B cell (primary cell): Measurements from ENCODE around the gene KIF26B. TPM values are rescaled to one million over a fixed set of nuclear protein-coding genes. Genes with fewer than 3 reads are reported as not detected.

Experiments used
- ATAC-seq: fragments of 200-7000 bp; cut with Tn5 transposase; one replicate; pipeline ENCODE4 v1.10.0; 2021; ENCODE audit warnings: low read depth, mild to moderate bottlenecking, moderate number of reproducible peaks, moderate library complexity
- CTCF ChIA-PET: fragments of 350-600 bp; sonication (Branson Sonifier 250); formaldehyde crosslinking; loops from one replicate; lab custom pipeline; 2021; ENCODE audit warnings: antibody characterized with exemption, inconsistent platforms; lab: Charles Lee
- POLR2A ChIA-PET: fragments of 350-600 bp; sonication (Branson Sonifier 250); formaldehyde crosslinking; loops from one replicate; lab custom pipeline; 2021; ENCODE audit warnings: antibody characterized with exemption; lab: Charles Lee
- DNase-seq: peaks from one replicate; pipeline ENCODE4 v3.0.0; 2013
- H2AFZ ChIP-seq: 2 replicates; pipeline ENCODE4 v1.6.1; 2012; ENCODE audit warnings: mild to moderate bottlenecking, low read depth, low read length; ENCODE audit not compliant: insufficient read depth, poor library complexity, severe bottlenecking
- H3K27ac ChIP-seq, 2 donors: 1 replicate in 1 of 2; 2 replicates in 1 of 2; pipeline ENCODE4 v1.5.1; 2012 to 2013; ENCODE audit warnings: low read length in 2 of 2, mild to moderate bottlenecking in 2 of 2, moderate library complexity in 1 of 2
- H3K27me3 ChIP-seq, 4 experiments: fragments of 200-600 bp in 1 of 4; sonication (generic) in 1 of 4; replicated peaks in 1 of 4; 1 replicate in 2 of 4; 2 replicates in 2 of 4; pipeline versions ENCODE4 v1.6.1 to v1.7.0; 2013 to 2016; ENCODE audit warnings: low read length in 3 of 4, mild to moderate bottlenecking in 2 of 4, mixed read lengths in 1 of 4, moderate library complexity in 1 of 4; ENCODE audit not compliant: insufficient read depth in 4 of 4, control insufficient read depth in 3 of 4; ENCODE audit errors: control extremely low read depth in 1 of 4
- H3K36me3 ChIP-seq, 2 experiments: replicated peaks in 1 of 2; 1 replicate in 1 of 2; 2 replicates in 1 of 2; pipeline versions ENCODE4 v1.6.1 to v1.7.1; 2013; ENCODE audit warnings: low read length in 1 of 2; ENCODE audit not compliant: insufficient read depth in 2 of 2, control insufficient read depth in 1 of 2; ENCODE audit errors: control extremely low read depth in 1 of 2, extremely low read depth in 1 of 2
- H3K4me1 ChIP-seq, 2 donors: fragments of 200-600 bp in 1 of 2; sonication (generic) in 1 of 2; 1 replicate in 1 of 2; 2 replicates in 1 of 2; pipeline versions ENCODE4 v1.5.1 to v1.6.1; 2013 to 2017; ENCODE audit warnings: low read length in 2 of 2; ENCODE audit not compliant: control insufficient read depth in 2 of 2, insufficient read depth in 2 of 2
- H3K4me2 ChIP-seq: replicated peaks from 2 replicates; pipeline ENCODE3; 2012; ENCODE audit warnings: mild to moderate bottlenecking, low read depth, low read length; ENCODE audit not compliant: poor library complexity, severe bottlenecking
- H3K4me3 ChIP-seq, 5 experiments: fragments of 200-600 bp in 1 of 5; sonication (generic) in 1 of 5; 1 replicate in 3 of 5; 2 replicates in 2 of 5; pipeline versions ENCODE4 v1.5.1 to v1.7.0; 2011 to 2016; ENCODE audit warnings: low read length in 4 of 5, mild to moderate bottlenecking in 4 of 5, low read depth in 2 of 5, control low read depth in 1 of 5, moderate library complexity in 1 of 5; ENCODE audit not compliant: insufficient read depth in 1 of 5; ENCODE audit errors: control extremely low read depth in 1 of 5, extremely low read depth in 1 of 5
- H3K79me2 ChIP-seq: fragments of 200-600 bp; sonication (generic); one replicate; pipeline ENCODE4 v1.6.0; 2016; ENCODE audit warnings: low read length; ENCODE audit not compliant: control insufficient read depth, insufficient read depth
- H3K9ac ChIP-seq: fragments of 200-600 bp; sonication (generic); 2 replicates; pipeline ENCODE4 v1.6.1; 2017; ENCODE audit warnings: mild to moderate bottlenecking, low read length, moderate library complexity
- H3K9me3 ChIP-seq, 3 donors: one replicate each; pipeline versions ENCODE4 v1.6.1 to v1.7.1; 2013; ENCODE audit warnings: low read length in 2 of 3; ENCODE audit not compliant: control insufficient read depth in 2 of 3, insufficient read depth in 1 of 3; ENCODE audit errors: control extremely low read depth in 1 of 3
- H4K20me1 ChIP-seq: 2 replicates; pipeline ENCODE4 v1.6.0; 2012; ENCODE audit warnings: mild to moderate bottlenecking, low read length; ENCODE audit not compliant: insufficient read depth, control insufficient read depth, poor library complexity, severe bottlenecking
- H3K27ac Mint-ChIP-seq: one replicate; pipeline ENCODE4 v1.8.0; 2021; ENCODE audit warnings: mixed read lengths
- H3K27me3 Mint-ChIP-seq: one replicate; pipeline ENCODE4 v1.8.0; 2021; ENCODE audit warnings: mixed read lengths
- H3K4me1 Mint-ChIP-seq: one replicate; pipeline ENCODE4 v1.8.0; 2021; ENCODE audit warnings: mixed read lengths
- H3K4me3 Mint-ChIP-seq: one replicate; pipeline ENCODE4 v1.8.0; 2021; ENCODE audit warnings: mixed read lengths
- H3K9me3 Mint-ChIP-seq: one replicate; pipeline ENCODE4 v1.8.0; 2022; ENCODE audit warnings: mixed read lengths; ENCODE audit not compliant: insufficient read depth
- EZH2 ChIP-seq: IDR thresholded peaks from 2 replicates; pipeline ENCODE4 v1.6.1; 2012; ENCODE audit warnings: borderline replicate concordance, low read depth, mild to moderate bottlenecking, moderate library complexity, low read length; ENCODE audit not compliant: insufficient read depth, poor library complexity, severe bottlenecking
- WGBS: methylation state at CpG from one replicate; pipeline ENCODE4 v1.1.5; 2013; ENCODE audit warnings: missing lambda C conversion rate; ENCODE audit not compliant: insufficient coverage; 5-methylcytosine and 5-hydroxymethylcytosine counted together
- intact Hi-C: fragments of 100-400 bp; cut with micrococcal nuclease; formaldehyde crosslinking; loops from one replicate; pipeline ENCODE4 v1.10.0; 2022
- polyA plus RNA-seq: library from polyadenylated mRNA; depleted of rRNA; stranded (reverse); fragments of >200 nt; gene quantifications from 2 replicates; pipeline ENCODE4 v1.2.3, GENCODE V29; 2012
- total RNA-seq, 2 donors: library from RNA; stranded (reverse); fragments of 120-200 nt in 1 of 2; gene quantifications; 1 replicate in 1 of 2; 2 replicates in 1 of 2; pipeline versions ENCODE4 v1.2.3 to v1.2.4, GENCODE V29; 2013 to 2022
- TF ChIP-seq, protein P1 (sequence below): fragments of 200-600 bp; IDR thresholded peaks from one replicate; pipeline ENCODE4 v1.8.0; 2022; ENCODE audit warnings: antibody characterized with exemption, mild to moderate bottlenecking

The KIF26B gene
- total and polyA plus RNA-seq, 2 donors (not counting 1 experiment from before 2014, with no cell fraction given), result 0.62 TPM; not detected in 1

DNA sequence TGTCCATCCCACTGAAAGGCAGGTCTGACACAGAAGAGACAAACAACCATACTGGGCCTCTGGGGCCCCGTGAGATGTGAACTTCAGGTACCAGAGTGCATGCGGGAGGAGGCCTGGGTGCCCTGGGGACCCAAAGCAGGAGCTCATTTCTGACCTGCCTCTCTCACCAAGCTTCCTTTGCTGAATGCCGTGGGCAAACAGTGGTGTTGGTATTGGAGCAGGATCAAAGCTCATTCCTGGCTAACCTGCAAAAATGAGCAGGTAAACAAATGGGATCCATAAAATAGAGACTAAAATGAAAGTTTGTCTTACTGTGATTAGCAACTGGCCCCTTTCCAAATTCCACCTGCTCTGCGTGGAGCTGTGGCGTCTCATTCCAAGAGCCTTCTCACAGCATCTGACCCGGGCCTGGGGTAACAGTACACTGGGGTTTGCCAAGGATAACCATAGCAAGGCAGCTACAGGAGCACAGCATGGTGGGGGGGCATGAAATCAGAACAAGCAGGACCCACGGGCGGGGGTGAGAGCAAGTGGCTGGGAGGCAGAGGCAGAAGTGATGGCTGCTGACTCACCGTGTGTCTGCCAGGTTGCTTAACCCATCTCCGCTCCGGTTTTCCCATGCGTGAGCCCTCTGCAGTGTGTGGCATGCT, 103.6 kb downstream of the KIF26B start:
- TF ChIP-seq, protein P1, sequence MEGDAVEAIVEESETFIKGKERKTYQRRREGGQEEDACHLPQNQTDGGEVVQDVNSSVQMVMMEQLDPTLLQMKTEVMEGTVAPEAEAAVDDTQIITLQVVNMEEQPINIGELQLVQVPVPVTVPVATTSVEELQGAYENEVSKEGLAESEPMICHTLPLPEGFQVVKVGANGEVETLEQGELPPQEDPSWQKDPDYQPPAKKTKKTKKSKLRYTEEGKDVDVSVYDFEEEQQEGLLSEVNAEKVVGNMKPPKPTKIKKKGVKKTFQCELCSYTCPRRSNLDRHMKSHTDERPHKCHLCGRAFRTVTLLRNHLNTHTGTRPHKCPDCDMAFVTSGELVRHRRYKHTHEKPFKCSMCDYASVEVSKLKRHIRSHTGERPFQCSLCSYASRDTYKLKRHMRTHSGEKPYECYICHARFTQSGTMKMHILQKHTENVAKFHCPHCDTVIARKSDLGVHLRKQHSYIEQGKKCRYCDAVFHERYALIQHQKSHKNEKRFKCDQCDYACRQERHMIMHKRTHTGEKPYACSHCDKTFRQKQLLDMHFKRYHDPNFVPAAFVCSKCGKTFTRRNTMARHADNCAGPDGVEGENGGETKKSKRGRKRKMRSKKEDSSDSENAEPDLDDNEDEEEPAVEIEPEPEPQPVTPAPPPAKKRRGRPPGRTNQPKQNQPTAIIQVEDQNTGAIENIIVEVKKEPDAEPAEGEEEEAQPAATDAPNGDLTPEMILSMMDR, result no peak
- H3K27ac ChIP-seq, result no peak overlapping the region
- ChIA-PET POLR2A (no interaction called here), CTCF (no interaction called here)
- Mint-ChIP-seq H3K4me3 (no peak overlapping the region), H3K27me3 (peaks cover 21% of the 10 kb centered on the region), H3K27ac (no peak overlapping the region), H3K9me3 (no peaks in the 10 kb centered on the region), H3K4me1 (no peaks in the 10 kb centered on the region)
- WGBS, result 79% methylated on average over 11 of the region's 12 CpGs
- H3K36me3 ChIP-seq, result no peaks in the 10 kb centered on the region
- H3K4me2 ChIP-seq, result no peak overlapping the region
- intact Hi-C loops, result no loop called here
- H3K9ac ChIP-seq, result no peak overlapping the region
- H3K4me3 ChIP-seq, result no peak overlapping the region
- H2AFZ ChIP-seq, result no peak overlapping the region
- H3K4me1 ChIP-seq, result no peaks in the 10 kb centered on the region
- no peak for ATAC-seq
- no peaks in the 10 kb centered on the region for H4K20me1 ChIP-seq
- H3K79me2 ChIP-seq, result no peaks in the 10 kb centered on the region
- DNase-seq, result no peak
- no peaks in the 10 kb centered on the region for H3K9me3 ChIP-seq
- peaks cover 0 to 3% (median 0%) of the 10 kb centered on the region in 4 experiments for H3K27me3 ChIP-seq

DNA sequence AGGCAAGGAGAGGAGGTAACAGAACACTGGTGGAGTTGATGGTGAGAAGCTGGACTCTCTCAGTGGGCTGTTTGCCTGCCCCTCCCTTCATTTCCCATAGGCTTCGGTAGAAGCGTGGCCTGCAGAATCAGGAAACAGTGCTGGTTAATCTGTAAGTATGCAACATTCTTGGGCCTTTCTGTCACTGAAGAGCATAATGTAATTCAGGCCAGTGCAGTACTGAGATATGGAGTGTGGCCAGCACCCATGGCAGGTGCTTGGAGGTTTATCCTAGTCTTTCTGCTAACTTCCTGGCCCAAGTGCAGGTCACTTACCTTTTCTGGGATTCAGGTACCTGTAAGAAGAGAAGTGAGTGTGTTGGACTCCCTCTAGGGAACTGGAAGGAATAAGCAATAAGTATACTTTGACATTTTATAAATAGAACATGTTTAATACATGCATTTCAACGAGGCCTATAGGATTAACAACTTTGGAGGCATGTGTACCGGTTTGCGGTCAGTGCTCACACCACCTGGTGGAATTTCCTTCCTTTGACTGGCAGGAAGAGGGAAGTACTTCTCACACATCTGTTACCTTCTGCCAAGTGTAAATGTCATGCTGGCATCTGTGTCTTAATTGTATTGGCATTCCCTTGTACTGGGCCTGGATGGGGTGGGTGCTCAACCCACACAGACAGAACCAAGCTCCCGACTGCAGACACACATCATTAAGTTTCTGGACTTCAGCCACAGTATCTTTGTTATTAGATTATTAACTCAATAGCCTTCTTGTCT, 105.5 kb downstream of the KIF26B start:
- no peak overlapping the region for H3K4me3 Mint-ChIP-seq
- H3K27me3 Mint-ChIP-seq, result peaks cover 23% of the 10 kb centered on the region
- H3K9me3 Mint-ChIP-seq, result no peaks in the 10 kb centered on the region
- no peak for DNase-seq
- Histone ChIP-seq H3K9me3 (no peaks in the 10 kb centered on the region), H2AFZ (no peak overlapping the region), H3K79me2 (no peaks in the 10 kb centered on the region), H3K4me1 (no peaks in the 10 kb centered on the region), H3K4me2 (no peak overlapping the region), H3K36me3 (no peaks in the 10 kb centered on the region), H3K27me3 (peaks cover 0 to 3% (median 0%) of the 10 kb centered on the region in 4 experiments), H3K9ac (no peak overlapping the region), H3K4me3 (no peak overlapping the region), H3K27ac (no peak overlapping the region), H4K20me1 (no peaks in the 10 kb centered on the region)
- no peaks in the 10 kb centered on the region for H3K4me1 Mint-ChIP-seq
- ATAC-seq, result no peak
- H3K27ac Mint-ChIP-seq, result no peak overlapping the region
- CTCF ChIA-PET, result no interaction called here
- 6% methylated on average over 3 of the region's 6 CpGs for WGBS
- intact Hi-C loops, result no loop called here
- POLR2A ChIA-PET, result no interaction called here
- TF ChIP-seq EZH2, result no peak
- TF ChIP-seq, protein P1, result no peak
